ENCODE data around the gene SLC12A7.

DNA sequence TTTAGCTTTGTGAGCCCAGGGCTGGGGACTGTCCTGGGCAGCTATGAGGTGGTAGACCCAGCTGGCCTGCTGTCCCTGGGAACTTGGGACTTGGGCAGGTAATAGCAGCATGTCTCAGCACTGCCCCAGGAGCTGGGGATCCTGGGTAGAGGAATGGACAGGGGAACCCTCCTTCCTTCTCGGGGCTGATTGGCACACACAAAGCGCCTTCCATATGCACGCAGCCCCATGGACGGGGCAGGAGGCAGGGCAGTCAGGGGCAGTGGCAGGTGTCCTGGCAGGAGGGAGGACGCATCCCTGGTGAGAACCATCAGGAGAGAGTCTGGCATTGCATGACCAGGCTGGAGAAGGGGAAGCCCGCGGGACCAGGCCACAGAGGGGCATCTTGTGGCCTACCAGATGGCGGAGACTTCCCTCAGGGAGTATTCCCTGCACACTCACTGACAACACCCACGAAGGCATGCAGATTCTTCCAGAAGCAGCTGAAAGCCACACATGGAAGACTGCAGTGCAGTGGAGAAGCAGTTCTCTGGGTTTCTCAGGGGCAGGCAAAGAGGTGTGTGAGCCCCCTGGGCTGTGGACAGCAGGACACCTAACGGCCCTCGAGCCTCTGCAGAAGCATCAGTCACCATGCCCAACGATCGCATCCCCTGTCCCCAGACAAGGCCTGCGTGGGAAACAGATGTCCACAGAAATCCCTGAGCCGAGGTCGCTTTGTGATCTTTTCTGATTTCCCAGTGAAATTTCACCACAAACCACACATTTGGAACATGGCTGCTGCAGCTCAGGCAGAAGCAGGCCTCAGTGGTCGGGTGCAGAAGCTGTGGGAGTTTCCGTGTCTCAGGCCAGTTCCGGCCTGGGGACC lies 110.2 kb downstream of the SLC12A7 start:
- TF ChIP-seq, protein P1, sequence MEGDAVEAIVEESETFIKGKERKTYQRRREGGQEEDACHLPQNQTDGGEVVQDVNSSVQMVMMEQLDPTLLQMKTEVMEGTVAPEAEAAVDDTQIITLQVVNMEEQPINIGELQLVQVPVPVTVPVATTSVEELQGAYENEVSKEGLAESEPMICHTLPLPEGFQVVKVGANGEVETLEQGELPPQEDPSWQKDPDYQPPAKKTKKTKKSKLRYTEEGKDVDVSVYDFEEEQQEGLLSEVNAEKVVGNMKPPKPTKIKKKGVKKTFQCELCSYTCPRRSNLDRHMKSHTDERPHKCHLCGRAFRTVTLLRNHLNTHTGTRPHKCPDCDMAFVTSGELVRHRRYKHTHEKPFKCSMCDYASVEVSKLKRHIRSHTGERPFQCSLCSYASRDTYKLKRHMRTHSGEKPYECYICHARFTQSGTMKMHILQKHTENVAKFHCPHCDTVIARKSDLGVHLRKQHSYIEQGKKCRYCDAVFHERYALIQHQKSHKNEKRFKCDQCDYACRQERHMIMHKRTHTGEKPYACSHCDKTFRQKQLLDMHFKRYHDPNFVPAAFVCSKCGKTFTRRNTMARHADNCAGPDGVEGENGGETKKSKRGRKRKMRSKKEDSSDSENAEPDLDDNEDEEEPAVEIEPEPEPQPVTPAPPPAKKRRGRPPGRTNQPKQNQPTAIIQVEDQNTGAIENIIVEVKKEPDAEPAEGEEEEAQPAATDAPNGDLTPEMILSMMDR (conservative IDR thresholded peaks at IDR 0.05; ENCODE audit: low read depth, low read length) = no peak
- TF ChIP-seq EZH2 (IDR thresholded peaks at IDR 0.05; ENCODE audit: low read length, unreplicated experiment) = no peak

Measured in PC-3 (cell line).